Measurements from ENCODE around the gene MYEOV.

Gene MYEOV

GRCh38 chr11:69264486-69264885 is 29.5 kb upstream of the MYEOV start:
- no peak for TF ChIP-seq CTCF (conservative IDR thresholded peaks at IDR 0.05; ENCODE audit: control insufficient read depth, insufficient read depth, low read depth, low read length)
- no peak for DNase-seq (ENCODE audit: low read depth)
- H3K4me3 ChIP-seq (ENCODE audit: control insufficient read depth, low read depth, low read length) = no peak overlapping the region

DNA sequence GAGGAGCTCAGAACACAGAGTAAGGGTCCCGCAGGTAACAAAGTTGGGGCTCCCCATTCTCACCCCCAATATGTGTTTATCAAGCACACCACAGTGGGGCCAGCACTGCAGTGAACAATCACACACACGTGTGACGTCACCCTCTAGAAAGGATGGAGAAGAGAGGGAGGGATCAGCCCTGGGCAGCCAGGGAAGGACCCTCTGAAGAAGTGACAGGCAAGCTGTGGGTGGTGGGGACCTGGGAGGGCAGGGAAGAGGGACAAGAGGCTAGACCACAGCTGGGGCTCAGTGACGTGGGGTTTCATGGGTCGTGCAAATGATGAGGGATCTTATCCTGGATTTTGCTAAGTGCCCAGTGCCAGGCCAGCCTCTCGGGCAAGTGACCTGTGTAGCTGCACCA is 28.7 kb upstream of the MYEOV start:
- TF ChIP-seq CTCF (conservative IDR thresholded peaks at IDR 0.05; ENCODE audit: control insufficient read depth, insufficient read depth, low read depth, low read length) = no peak
- no peak for DNase-seq (ENCODE audit: low read depth)
- no peak overlapping the region for H3K4me3 ChIP-seq (ENCODE audit: control insufficient read depth, low read depth, low read length)

GRCh38 chr11:69265911-69266510 is 27.9 kb upstream of the MYEOV start:
- no peak for DNase-seq (ENCODE audit: low read depth)
- TF ChIP-seq CTCF (conservative IDR thresholded peaks at IDR 0.05; ENCODE audit: control insufficient read depth, insufficient read depth, low read depth, low read length) = no peak
- H3K4me3 ChIP-seq (ENCODE audit: control insufficient read depth, low read depth, low read length) = no peak overlapping the region

GRCh38 chr11:69267395-69267805 is 26.6 kb upstream of the MYEOV start:
- DNase-seq (ENCODE audit: low read depth) = no peak
- TF ChIP-seq CTCF (conservative IDR thresholded peaks at IDR 0.05; ENCODE audit: control insufficient read depth, insufficient read depth, low read depth, low read length) = no peak

DNA sequence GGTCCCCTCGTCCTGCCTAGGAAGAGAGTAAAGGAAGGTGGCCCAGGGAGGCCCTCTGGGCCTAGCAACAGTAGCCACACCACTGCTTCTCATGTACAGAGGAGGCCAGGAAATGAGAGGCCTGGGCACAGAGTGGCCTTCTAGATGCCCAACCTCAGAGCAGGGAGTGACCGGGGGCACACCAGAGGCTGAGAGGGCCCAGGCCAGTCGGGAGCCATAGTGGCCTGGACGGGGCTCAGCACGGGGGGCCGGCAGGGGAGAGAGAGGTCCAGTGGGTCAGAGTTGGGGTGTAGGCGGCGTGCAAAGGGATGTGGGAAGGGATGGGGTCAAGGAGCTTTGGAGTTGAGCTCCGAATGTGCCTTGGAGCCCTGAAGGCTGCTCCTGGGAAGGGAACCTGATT is 25.0 kb upstream of the MYEOV start:
- no peak for DNase-seq (ENCODE audit: low read depth)
- H3K4me3 ChIP-seq (ENCODE audit: control insufficient read depth, low read depth, low read length) = no peak overlapping the region
- no peak for TF ChIP-seq CTCF (conservative IDR thresholded peaks at IDR 0.05; ENCODE audit: control insufficient read depth, insufficient read depth, low read depth, low read length)

More at GRCh38 chr11:69267395-69267805, 26.6 kb upstream of the MYEOV start:
- H3K4me3 ChIP-seq (ENCODE audit: control insufficient read depth, low read depth, low read length) = no peak overlapping the region

- DNase-seq (ENCODE audit: low read depth) = no peak
- no peak for TF ChIP-seq CTCF (conservative IDR thresholded peaks at IDR 0.05; ENCODE audit: control insufficient read depth, insufficient read depth, low read depth, low read length)
- H3K4me3 ChIP-seq (ENCODE audit: control insufficient read depth, low read depth, low read length) = no peak overlapping the region
Observed at GRCh38 chr11:69269388-69269787, 24.6 kb upstream of the MYEOV start.

Measured in fibroblast of mammary gland (primary cell).